Spleen (tissue), 10 donors: Measurements from ENCODE around the gene CD274. TPM values are rescaled to one million over a fixed set of nuclear protein-coding genes. Genes with fewer than 3 reads are reported as not detected.

Experiments used
- polyA plus RNA-seq, 3 donors: library from polyadenylated mRNA; stranded (reverse); fragments of 200-250 nt; gene quantifications; one replicate each; pipeline ENCODE4 v1.2.1, GENCODE V29; 2013
- total RNA-seq, 7 donors: library from RNA; depleted of rRNA in 3 of 7; stranded (reverse); fragments of >200 nt in 3 of 7; fragmentation: NEBNext Ultra II Directional in 4 of 7; extraction: Animal tissue kit (Norgen Biotek cat#: 25700) in 4 of 7; gene quantifications; one replicate each; pipeline versions ENCODE4 v1.1.0 to v1.2.1, GENCODE V29; 2016 to 2021
- donor health status: healthy with polysubstance abuse.
- donor health status: DM: no; HTN: no; CAD: no; lungs with moderate emphysema.
- donor health status: DM: no; HTN: no; CAD: no.
- donor health status: Bipolar disorder and iron deficiency.
- donor health status: healthy.
- donor health status: DM: no; HTN: no; CAD: no.
- donor health status: DM: yes; HTN: yes; CAD: no.

CD274 gene
- total and polyA plus RNA-seq, 10 donors, result 1.8 to 34.8 (median 25.5) TPM

Other genes with a start within 250 kb of the CD274 start
- not detected for gene INSL4, start 219.1 kb upstream of the CD274 start, total RNA-seq
- not detected for gene INSL4, start 219.1 kb upstream of the CD274 start, polyA plus RNA-seq
- gene RLN2, start 145.8 kb upstream of the CD274 start, total RNA-seq, result 1 to 10 TPM in 1 of 7 donors, under 1 TPM in 2, not detected in 4; 0.43 to 1.4 (median 0.51) TPM
- gene RLN2, start 145.8 kb upstream of the CD274 start, polyA plus RNA-seq, result 1 to 10 TPM in 2 of 3 donors, under 1 TPM in 1; 0.65 to 2.5 (median 1.9) TPM
- gene RLN1, start 110.7 kb upstream of the CD274 start, total RNA-seq, result 1 to 10 TPM in 1 of 7 donors, under 1 TPM in 2, not detected in 4; 0.52 to 1.1 (median 0.60) TPM
- under 1 TPM in 2 of 3 donors, not detected in 1; 0.30 to 0.39 TPM for gene RLN1, start 110.7 kb upstream of the CD274 start, polyA plus RNA-seq
- 10 to 100 TPM; 12.8 to 20.7 (median 17.5) TPM for gene PLGRKT, start 12.6 kb upstream of the CD274 start, total RNA-seq
- 10 to 100 TPM; 15.5 to 27.9 (median 21.3) TPM for gene PLGRKT, start 12.6 kb upstream of the CD274 start, polyA plus RNA-seq
- gene PDCD1LG2, start 60.0 kb downstream of the CD274 start, total RNA-seq, result 10 to 100 TPM; 12.0 to 29.3 (median 21.4) TPM
- 1 to 10 TPM; 2.0 to 3.0 (median 2.6) TPM for gene PDCD1LG2, start 60.0 kb downstream of the CD274 start, polyA plus RNA-seq
- gene RIC1, start 178.6 kb downstream of the CD274 start, total RNA-seq, result 10 to 100 TPM; 33.1 to 68.7 (median 37.2) TPM
- gene RIC1, start 178.6 kb downstream of the CD274 start, polyA plus RNA-seq, result 1 to 10 TPM; 4.9 to 6.0 (median 5.2) TPM